ENCODE measurements around the gene UBD.
A peak's percentile ranks its signal among the peaks of the same experiment; 100 is the strongest.

The UBD gene

DNA sequence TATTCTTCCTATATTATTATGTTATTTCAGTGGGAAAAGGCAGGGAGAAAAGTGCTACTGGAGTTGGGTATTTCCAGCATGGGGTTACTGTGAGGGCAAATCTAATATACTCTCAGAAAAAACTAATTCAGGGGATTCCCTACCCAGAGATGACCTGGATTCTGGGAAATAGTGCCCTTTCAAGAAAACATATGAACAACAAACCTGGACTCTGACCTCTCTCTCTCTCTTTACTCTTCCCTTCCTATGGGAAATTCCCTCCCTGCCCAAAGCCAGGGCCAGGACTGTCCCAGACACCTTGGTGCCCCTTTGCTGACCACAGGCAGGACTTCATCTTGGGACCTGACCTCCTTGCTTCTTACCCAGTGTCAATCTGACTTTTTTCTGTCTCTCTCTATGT lies 1.6 kb upstream of the UBD start:
- no peak for DNase-seq

DNA sequence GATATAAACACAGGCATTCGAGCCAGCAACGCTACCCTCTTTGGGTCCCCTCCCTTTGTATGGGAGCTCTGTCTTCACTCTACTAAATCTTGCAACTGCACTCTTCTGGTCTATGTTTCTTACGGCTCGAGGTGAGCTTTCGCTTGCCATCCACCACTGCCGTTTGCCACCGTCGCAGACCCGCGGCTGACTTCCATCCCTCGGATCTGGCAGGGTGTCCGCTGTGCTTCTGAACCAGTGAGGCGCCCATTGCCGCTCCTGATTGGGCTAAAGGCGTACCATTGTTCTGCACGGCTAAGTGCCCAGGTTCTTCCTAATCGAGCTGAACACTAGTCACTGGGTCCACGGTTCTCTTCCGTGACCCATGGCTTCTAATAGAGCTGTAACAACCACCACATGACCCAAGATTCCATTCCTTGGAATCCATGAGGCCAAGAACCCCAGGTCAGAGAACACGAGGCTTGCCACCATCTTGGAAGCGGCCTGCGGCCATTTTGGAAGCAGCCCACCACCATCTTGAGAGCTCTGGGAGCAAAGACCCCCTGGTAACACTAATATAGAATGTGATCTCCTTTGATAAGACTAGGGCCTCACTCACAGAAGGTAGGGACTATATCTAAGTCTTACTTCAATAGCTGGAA lies 973 bp downstream of the UBD start:
- no peak for DNase-seq

DNA sequence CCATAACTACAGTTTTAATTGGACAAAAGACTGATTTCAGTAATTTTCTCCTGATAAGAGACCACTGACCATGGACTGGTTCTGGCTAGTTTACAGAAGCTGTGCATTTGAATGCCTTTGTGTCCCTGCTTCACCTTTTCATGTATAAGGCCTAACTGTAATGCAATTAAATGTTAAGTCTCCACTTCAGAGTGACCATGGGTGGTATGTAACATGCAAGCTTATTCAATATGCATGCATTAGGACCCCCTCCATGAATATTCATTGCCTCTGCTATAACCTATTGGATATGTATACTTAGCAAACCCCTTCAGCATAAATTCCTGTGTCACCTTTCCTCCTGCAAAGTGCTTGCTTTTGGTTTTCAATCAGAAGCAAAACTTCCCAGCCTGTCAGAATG lies 2.2 kb downstream of the UBD start:
- DNase-seq: no peak

DNA sequence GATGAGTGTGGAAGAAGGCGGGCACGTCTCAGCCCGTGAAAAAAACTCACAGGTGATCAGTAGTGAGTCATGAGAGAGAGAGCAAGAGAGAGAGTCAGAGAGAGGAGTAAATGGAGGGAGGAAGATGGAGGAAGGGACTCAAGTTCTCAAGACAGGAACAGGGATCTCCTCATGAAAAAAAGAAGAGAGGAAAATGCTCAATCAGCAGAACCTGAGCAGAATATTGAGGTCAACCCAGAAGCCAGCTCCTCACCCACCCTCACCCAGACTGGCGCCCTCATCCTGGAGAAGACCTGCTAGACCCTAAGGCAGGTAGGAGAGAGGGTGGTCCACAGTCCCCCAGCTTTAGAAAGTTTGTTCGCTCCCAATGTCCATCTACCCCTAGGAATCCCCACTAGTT lies 4.8 kb downstream of the UBD start:
- no peak for DNase-seq

DNA sequence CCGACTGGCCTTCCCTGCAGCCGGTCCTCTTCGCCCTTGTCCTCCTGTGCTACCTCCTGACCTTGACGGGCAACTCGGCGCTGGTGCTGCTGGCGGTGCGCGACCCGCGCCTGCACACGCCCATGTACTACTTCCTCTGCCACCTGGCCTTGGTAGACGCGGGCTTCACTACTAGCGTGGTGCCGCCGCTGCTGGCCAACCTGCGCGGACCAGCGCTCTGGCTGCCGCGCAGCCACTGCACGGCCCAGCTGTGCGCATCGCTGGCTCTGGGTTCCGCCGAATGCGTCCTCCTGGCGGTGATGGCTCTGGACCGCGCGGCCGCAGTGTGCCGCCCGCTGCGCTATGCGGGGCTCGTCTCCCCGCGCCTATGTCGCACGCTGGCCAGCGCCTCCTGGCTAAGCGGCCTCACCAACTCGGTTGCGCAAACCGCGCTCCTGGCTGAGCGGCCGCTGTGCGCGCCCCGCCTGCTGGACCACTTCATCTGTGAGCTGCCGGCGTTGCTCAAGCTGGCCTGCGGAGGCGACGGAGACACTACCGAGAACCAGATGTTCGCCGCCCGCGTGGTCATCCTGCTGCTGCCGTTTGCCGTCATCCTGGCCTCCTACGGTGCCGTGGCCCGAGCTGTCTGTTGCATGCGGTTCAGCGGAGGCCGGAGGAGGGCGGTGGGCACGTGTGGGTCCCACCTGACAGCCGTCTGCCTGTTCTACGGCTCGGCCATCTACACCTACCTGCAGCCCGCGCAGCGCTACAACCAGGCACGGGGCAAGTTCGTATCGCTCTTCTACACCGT lies 6.1 kb downstream of the UBD start:
- peak; percentile 12 for DNase-seq

DNA sequence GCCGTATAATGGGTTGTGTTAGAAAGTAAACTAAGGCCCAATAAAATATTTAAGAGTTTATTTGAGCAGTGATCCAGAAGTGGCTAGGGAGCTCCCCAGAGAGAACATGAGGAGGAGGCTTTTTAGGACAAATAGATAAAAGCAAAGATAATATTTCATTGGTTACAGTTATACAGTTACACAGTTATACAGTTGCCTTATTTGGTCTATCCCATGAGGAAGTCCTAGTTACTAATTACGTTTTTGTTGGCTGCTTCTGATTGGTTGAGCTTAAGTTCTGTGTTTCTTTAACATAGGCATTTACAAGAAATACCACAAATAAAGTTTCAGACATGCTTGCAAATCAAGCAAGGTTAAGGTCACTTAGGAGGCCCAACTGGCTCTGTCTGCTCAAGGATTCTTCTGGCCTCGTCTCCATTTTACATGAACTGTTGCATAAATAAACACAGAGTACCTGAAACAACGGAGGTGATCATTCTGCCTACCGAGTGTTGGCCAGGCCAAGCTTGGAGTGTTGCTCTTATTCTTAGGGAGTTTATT lies 7.0 kb downstream of the UBD start:
- peak; percentile 82 for DNase-seq

DNA sequence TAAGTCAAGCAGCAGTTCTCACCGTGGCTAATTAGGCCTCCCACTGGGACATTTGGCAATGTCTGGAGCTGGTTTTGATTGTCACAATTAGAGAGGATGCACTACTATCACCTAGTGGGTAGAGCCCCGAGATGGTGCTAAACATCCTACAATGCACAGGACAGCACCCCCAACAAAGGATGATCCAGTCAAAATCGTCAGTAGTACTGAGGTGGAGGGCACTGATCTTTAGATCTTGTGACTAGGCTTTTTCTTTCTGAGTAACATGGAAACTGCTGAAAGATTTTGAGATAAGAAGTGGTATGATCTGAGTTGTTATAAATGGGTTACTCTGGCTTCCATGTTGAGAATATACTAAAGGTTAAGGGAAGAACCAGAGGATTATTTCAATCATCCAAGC lies 12.0 kb downstream of the UBD start:
- DNase-seq: no peak

DNA sequence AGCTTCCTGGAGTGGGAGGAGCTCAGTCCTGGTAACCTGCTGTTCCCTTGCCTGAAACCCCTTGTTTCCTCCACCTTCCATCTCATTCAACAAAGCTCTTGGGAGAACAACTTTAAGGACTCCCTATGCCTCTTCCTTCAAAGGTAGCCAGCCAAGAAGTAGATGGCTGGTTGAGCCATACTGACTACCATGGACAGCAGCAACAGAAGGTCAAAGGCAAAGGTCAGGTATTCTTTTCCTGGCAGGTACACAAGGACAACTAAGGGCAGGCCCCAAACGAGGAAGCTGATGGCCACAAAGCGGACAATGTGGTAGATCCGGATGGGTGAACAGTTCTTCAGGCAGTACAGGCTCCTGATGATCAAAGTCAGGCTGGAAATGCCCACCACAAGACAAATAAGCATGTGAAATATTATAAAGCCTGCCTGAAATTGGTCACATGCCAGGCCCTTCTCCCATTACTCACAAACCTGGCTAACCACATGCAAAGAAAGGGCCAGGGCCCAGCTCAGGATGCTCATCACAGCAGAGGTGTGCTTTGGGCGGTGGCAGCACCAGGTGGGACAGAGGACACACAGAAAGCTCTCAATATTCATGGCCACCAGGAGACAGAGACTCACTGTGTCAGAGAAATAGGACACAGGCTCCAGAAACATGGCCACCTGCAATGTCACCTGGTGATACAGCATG lies 21.7 kb downstream of the UBD start:
- DNase-seq: no peak

DNA sequence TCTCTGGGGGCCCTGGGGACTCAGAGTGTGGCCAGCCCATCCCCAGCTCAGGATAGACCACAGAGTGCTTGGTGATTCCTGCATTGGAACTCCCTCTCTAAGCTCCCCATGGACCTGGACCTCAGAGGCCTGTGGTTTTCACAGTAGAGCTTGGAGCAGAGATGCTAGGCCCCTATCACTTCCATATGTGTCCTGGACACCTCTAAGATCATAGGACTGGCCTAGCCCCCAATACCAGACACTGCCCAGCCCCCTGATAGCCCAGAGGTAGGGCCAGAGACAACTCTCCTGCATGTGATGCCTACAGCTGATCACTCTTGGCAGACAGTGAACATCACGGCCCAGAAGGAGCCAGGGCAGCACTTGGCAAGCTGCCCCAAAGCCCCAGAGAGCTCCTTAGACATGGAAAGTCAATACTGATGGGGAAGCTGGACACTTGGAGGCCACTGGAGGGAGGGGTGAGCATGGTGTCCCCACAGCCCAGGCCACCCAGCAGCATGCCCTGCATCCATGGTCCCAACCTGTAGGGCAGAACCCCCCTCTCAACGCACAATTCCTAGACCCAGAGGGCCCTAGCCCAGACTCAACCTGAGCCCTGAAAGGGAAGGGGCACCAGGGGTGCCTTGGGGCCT lies 27.1 kb downstream of the UBD start:
- DNase-seq: no peak

DNA sequence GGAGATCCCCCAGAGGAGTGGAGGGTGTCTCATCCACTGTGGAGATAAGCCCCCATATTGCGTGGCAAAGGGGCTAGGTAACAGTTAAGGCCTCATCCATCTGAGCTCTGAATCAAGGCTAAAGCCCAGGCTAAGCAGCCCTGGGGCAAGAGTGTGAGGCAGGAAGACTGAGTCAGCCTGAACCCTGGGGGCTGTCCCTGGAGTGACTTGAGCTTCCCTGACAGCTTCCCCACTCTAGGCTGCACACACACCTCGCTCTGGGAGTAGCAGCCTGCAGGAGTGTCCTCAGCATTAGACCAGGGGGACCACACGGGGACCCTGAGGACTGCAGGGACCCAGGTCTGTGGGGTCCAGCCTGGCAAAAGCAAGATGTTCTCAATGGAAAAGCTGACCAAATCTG lies 27.9 kb downstream of the UBD start:
- DNase-seq: no peak

DNA sequence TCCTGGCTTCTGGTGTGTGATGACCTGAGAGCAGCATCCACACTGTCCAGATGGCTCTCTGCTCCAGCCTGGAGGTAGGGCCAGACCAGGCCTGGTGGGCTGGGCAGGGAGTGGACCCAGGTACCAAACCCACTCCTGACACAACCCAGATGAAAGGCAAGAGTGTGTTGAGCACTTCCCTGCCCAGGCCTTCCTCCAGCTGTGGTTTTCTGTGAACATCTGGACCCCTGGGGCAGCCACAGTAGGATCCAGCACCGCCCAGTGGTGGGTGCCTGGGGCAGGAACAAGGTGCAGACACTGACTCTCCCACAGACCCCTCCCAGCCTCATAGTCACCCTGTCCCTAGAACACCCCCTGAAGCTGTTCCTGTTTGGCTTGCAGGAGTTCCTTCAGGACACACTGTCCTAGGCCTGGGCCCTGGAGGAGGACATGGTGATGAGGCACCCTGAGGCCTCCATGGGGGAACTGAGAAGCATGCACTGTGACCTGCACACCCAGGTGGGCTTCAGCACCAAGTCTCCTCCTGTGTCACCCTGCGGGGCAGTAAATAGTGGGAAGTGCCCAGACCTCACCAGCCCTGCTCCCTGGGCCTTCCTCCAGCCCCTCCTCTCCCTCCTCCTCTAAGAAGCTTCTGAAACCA lies 28.7 kb downstream of the UBD start:
- no peak for DNase-seq

DNA sequence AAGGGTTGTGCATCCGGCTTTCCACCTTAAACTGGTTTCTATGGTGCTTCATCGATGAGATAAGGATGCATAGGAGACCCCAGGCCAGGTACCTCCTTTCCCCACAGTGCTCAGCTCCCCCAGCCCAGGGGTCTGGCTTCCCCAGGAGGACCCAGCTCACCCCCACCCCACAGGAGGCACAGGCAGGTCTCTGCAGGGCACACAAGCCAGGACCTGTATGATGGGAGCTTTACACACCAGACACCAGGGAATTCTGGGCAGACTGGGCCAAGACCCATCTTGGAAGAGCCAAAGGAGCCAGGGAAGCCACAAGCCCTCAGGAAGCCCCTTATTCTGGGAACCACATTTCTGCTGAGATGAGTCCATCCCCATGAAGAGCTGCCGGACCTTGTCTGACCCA lies 29.6 kb downstream of the UBD start:
- DNase-seq: no peak

DNA sequence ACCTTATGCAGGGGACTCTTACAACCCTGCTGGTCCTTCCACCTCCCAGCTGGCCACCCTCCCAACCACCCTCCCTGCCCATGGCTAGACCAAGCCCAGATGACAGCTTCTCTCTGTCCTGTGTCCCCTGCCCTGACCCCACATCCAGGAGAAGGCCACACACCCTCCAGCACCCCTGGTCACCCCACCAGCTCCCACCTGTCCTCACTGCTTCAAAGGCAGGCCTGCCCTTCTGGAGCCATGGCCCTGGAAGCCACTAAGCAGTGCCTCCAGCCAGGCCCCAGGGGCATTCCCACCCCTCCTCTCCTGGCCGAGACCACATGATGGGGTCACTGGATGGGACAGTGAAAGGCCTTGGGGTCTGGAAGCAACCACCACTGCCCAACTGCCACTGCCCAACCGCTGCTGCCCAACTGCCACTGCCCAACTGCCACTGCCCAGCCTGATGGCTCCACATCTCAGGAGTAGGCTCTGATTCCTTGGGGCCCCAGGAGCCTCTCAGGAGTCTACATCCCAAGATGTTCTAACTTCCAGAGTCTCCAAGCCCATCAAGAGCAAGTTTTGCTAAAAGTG lies 30.5 kb downstream of the UBD start:
- DNase-seq: no peak

DNA sequence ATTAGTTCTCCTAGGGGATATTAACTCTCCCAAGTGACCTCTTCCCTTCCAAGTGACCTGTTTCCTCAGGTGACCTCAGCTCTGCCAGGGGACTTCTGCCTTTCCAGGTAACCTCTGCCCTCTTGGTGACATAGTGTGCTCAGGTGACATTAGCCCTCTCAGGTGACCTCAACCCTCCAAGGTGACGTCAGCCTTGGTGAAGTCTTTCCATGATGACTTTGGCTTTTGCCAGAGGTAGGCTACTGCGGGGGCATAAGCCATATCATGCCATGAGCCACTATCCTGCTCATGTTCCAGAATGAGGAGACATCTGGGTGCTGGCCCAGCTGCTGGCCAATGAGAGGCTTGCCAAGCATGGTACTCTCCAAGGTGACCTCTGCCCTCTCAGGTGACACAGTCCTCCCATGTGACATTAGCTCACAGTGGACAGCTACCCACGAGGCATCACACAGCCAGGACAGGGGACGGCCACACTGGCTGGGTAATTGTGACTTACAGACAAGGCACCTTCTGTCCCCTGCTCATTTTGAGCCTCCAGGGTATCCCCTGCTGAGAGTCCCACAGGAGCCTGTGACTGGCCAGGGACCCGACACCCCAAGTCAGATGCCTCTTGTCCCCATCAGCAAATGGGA lies 31.1 kb downstream of the UBD start:
- DNase-seq: no peak

DNA sequence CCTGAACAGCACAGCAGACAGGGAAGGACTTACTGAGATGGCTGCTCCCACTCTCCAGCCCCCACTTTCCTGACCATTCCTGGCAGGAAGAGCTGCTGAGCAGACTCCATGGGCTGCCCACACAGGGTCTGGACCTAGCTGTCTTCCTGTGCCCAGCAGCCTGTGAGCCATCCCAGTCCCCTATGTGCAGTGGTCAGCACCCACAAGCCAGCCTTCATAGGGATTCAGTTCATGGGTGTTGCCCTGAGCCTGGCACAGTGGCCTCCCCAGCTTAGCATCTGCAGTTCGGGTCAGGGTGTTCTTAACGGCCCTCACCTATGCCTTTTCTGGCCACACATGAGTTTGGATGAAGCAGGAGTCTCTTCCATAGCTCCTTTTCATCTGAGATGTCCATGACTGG lies 32.0 kb downstream of the UBD start:
- no peak for DNase-seq

DNA sequence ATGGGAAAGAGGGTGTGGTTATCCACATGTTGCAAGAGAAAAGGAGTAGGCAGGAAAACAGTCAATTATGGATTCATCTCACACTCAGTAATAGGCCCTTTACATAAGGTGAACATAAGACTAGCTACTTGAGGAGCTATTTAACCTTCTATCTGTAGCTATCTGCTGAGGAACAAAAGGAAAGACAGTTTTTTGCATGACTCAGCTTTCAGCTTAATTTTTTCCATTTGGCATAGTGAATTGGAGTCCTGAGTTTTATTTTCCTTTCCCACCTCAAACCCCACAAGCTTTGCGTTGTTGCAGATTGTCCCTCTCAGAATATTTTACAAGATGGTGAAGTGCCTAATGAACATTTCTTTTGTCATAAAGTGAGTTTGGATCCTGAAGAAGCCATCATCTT lies 32.4 kb downstream of the UBD start:
- no peak for DNase-seq

DNA sequence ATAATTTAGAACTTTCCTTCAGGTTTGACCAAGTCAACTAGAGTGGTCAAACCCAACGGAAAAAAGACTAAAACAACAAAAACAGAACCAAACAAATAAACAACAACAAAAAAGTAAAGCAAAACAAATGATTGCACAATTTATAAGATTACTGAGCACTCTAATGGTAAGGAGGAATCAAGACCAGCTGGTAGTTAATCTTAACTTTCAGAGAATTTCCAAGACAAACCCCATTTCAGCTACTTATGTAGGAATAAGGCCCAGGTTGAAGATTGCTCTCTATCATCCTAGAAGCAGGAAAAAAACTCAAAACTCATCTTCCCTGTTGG lies 34.3 kb downstream of the UBD start:
- no peak for DNase-seq

DNA sequence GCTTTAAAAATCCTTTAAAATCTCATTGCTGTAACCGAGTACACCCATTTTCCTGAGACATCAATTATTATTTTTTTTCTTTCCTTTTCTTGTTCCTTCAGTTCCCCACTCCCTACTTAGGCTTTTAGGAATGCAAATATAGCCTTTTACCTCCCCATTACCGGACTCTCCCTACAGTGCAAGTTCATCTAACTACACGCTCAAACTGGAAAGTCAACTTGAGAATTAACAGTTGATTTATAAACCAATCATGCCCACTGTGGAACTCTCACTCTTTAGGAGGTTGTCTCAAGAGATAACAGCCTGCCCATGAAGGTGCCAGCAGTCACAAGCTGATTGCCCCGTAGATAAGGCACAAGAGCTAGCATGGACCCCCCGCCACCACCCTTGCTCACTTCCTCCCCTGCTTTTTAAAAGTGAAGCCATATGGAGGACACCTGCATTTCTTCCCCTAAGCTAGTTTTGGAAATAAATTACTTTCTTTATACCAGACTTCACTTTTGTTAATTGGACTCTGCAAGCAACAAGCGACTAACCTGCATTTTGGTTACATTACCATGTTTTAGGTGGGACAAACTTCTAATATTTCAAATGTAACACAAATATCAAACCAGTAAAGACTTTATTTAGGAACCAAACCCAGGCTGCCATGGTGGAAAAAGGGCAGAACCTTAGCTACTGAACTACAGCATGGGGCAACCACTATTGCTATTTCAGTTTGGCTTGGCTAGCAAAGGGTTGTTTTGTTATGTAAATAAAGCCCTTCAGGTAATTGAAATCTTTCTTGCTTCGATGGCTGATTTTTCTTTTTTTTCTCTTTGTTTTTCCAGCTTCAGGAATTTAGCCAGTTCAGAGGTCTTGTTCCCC lies 34.9 kb downstream of the UBD start:
- no peak for DNase-seq

DNA sequence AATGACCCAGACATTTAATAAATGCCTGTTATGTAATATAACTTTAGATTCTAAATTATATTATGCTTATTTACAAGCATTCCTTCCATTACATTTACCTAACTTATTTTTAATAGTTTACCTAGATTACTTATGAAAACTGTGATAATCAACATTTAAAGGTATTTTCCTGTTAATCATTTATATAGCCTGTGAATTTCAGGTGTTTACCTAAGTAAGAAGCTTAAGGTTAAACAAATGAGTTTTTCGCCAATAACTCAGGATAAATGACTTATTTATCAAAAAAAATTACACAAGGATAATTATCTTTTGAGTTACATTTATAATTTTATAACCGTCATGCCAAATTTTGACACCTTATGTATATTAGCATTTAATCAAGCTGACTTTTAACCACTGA lies 35.5 kb downstream of the UBD start:
- DNase-seq: no peak

DNA sequence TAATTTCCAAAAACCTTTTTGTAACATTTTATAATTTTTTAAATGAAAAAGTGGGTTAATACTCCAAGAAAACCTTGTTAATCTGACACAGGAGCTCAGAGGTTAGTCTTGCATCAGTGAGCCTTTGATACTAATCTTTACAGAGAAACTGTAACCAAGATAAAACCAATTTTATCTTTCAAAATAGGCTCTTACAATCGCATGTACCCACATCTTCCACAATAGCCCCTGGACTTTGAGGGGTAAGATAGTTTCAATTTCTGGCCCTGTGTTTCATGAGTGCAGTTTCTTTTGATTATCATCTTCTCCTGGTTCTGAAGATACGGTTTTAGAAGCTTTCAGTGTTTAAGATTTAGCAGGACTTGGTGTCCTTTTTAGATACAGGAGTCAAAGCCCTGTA lies 37.3 kb downstream of the UBD start:
- DNase-seq: no peak

DNA sequence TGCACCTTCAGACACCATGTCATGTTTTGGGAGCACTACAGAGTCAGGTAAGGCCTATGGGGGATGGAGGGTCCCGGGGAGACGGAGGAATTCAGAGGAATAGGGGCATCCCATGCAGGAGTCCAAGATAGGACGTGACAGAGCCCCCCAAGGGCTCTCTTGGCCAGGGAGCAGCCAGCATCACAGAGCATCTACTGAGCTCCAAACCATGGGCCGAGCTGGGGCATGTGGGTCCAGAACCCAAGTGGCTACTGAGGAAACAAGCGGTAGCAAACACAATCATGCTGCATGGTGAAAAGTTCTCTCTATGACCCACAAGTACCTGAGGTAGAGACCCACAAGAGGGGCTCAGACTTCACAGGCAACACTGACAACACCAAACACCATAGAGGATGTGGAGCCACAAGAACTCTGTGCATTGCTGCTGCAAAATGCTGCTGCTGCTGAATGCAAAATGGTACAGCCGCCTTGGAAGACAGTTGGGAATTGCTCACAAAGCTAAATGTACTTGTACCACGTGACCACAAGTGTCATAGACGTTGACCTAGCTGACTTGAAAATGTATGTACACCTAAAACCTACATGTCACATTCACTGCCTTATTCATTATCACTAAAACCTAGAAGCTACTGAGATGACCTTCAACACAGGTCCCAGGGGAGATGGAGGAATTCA lies 38.4 kb downstream of the UBD start:
- DNase-seq: no peak
